ENCODE measurements around the gene KATNB1. TPM values are rescaled to one million over a fixed set of nuclear protein-coding genes. Genes with fewer than 3 reads are reported as not detected.
A peak's percentile ranks its signal among the peaks of the same experiment; 100 is the strongest.

The KATNB1 gene
- total RNA-seq, 2 donors from 2014 or later: 20.2 to 33.9 TPM

- no peak for DNase-seq (ENCODE audit: low spot score in 2 of 2)
- Mint-ChIP-seq H3K36me3 (no peaks in the 10 kb centered on the region), H3K9me3 (no peaks in the 10 kb centered on the region), H3K27ac (no peak overlapping the region)
- ATAC-seq: no peak
Measured at GRCh38 chr16:57697896-57698537, 37.6 kb upstream of the KATNB1 start.

GRCh38 chr16:57698812-57699405, 36.7 kb upstream of the KATNB1 start:
- H3K36me3 Mint-ChIP-seq: no peaks in the 10 kb centered on the region
- no peak for ATAC-seq
- H3K27ac Mint-ChIP-seq: no peak overlapping the region
- no peaks in the 10 kb centered on the region for H3K9me3 Mint-ChIP-seq
- no peak for DNase-seq (ENCODE audit: low spot score in 2 of 2)

DNA sequence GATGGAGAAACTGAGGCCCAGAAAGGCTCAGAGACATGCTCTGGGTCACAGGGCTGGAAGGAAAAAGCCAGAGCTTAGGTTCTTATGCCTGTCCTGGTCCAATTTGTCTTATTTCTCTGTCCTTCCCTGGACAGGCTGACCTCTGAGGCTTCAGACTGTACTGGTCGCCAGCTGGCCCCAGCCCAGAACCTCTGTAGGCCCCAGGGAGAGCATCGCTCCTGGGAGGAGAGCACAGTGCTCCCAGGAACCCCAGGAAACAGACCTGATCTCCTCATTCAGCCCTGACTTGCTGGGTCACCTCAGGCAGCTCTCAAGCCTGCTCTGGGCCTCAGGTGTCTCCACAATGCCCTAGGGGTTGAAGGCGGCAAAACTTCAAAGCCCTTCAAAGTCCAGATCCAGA, 36.1 kb upstream of the KATNB1 start:
- Mint-ChIP-seq H3K9me3 (no peaks in the 10 kb centered on the region), H3K27ac (no peak overlapping the region)
- DNase-seq (ENCODE audit: low spot score in 2 of 2): no peak

GRCh38 chr16:57699899-57700298, 35.7 kb upstream of the KATNB1 start:
- ATAC-seq (no peak), DNase-seq (ENCODE audit: low spot score in 2 of 2) (no peak)
- Mint-ChIP-seq H3K27ac (peak overlapping the region in 1 of 2 donors; percentile 17), H3K36me3 (no peaks in the 10 kb centered on the region), H3K9me3 (no peaks in the 10 kb centered on the region)

More for the DNA sequence above, 36.1 kb upstream of the KATNB1 start:
- no peak for ATAC-seq
- H3K36me3 Mint-ChIP-seq: no peaks in the 10 kb centered on the region

- H3K27ac Mint-ChIP-seq: no peak overlapping the region
- no peak for ATAC-seq
- DNase-seq (ENCODE audit: low spot score in 2 of 2): no peak
- no peaks in the 10 kb centered on the region for H3K9me3 Mint-ChIP-seq
- H3K36me3 Mint-ChIP-seq: no peaks in the 10 kb centered on the region
Measured at GRCh38 chr16:57700781-57701551, 34.6 kb upstream of the KATNB1 start.

- Mint-ChIP-seq H3K9me3 (no peaks in the 10 kb centered on the region), H3K36me3 (no peaks in the 10 kb centered on the region), H3K27ac (peak overlapping the region in 1 of 2 donors; percentile 49)
- DNase-seq (ENCODE audit: low spot score in 2 of 2) (no peak), ATAC-seq (no peak)
Measured at GRCh38 chr16:57701759-57702371, 33.7 kb upstream of the KATNB1 start.

- DNase-seq (ENCODE audit: low spot score in 2 of 2) (no peak), ATAC-seq (no peak)
- H3K36me3 Mint-ChIP-seq: no peaks in the 10 kb centered on the region
- H3K27ac Mint-ChIP-seq: no peak overlapping the region
- no peaks in the 10 kb centered on the region for H3K9me3 Mint-ChIP-seq
Measured at GRCh38 chr16:57703416-57704010, 32.1 kb upstream of the KATNB1 start.

GRCh38 chr16:57704011-57704904, 31.3 kb upstream of the KATNB1 start:
- Mint-ChIP-seq H3K9me3 (no peaks in the 10 kb centered on the region), H3K36me3 (no peaks in the 10 kb centered on the region), H3K27ac (no peak overlapping the region)
- no peak for ATAC-seq
- no peak for DNase-seq (ENCODE audit: low spot score in 2 of 2)

- H3K9me3 Mint-ChIP-seq: no peaks in the 10 kb centered on the region
- H3K27ac Mint-ChIP-seq: no peak overlapping the region
- no peaks in the 10 kb centered on the region for H3K36me3 Mint-ChIP-seq
- DNase-seq (ENCODE audit: low spot score in 2 of 2) (no peak), ATAC-seq (no peak)
Measured at GRCh38 chr16:57704905-57705852, 30.4 kb upstream of the KATNB1 start.

GRCh38 chr16:57706717-57707116, 28.9 kb upstream of the KATNB1 start:
- Mint-ChIP-seq H3K9me3 (no peaks in the 10 kb centered on the region), H3K27ac (no peak overlapping the region), H3K36me3 (no peaks in the 10 kb centered on the region)
- ATAC-seq: no peak
- no peak for DNase-seq (ENCODE audit: low spot score in 2 of 2)

- no peak for ATAC-seq
- no peak overlapping the region for H3K27ac Mint-ChIP-seq
- no peaks in the 10 kb centered on the region for H3K36me3 Mint-ChIP-seq
- H3K9me3 Mint-ChIP-seq: no peaks in the 10 kb centered on the region
- no peak for DNase-seq (ENCODE audit: low spot score in 2 of 2)
Measured at GRCh38 chr16:57707331-57707730, 28.2 kb upstream of the KATNB1 start.

GRCh38 chr16:57708168-57708567, 27.4 kb upstream of the KATNB1 start:
- ATAC-seq (peak in 1 of 2 donors; percentile 71), DNase-seq (ENCODE audit: low spot score in 2 of 2) (no peak)
- Mint-ChIP-seq H3K36me3 (no peaks in the 10 kb centered on the region), H3K9me3 (no peaks in the 10 kb centered on the region), H3K27ac (no peak overlapping the region)

DNA sequence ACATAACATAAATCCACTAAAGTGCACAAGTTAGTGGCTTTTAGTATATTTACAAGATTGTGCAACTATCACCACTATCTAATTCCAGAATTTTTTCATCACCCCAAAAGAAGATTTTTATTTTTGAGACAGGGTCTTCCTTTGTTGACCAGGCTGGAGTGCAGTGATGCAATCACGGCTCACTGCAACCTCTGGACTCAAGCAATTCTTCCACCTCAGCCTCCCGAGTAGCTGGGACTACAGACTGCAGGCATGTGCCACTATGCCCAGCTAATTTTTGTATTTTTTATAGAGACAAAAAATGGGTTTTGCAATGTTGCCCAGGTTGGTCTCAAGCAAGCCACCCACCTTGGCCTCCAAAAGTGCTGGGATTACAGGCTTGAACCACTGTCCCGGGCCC, 25.9 kb upstream of the KATNB1 start:
- ATAC-seq: no peak
- Mint-ChIP-seq H3K27ac (no peak overlapping the region), H3K9me3 (no peaks in the 10 kb centered on the region), H3K36me3 (no peaks in the 10 kb centered on the region)
- DNase-seq (ENCODE audit: low spot score in 2 of 2): no peak

DNA sequence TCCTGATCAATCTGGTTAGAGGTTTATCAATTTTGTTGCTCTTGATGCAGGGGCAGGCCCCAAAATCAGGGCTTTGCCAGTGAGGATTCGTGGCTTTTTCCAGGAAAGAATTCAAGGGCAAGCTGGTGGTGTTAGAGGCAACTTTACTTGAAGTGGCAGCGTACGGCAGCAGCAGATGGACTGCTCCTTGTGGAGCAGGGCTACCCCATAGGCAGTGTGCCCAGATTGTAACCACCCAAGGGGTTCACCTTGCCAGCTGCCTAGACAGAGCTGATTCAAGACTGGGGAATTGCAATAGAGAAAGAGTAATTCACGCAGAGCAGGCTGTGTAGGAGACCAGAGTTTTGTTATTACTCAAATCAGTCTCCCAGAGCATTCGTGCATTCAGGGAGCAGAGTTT, 24.2 kb upstream of the KATNB1 start:
- no peak for DNase-seq (ENCODE audit: low spot score in 2 of 2)
- no peaks in the 10 kb centered on the region for H3K36me3 Mint-ChIP-seq
- H3K27ac Mint-ChIP-seq: peak overlapping the region in 1 of 2 donors; percentile 38
- H3K9me3 Mint-ChIP-seq: no peaks in the 10 kb centered on the region
- ATAC-seq: no peak

DNA sequence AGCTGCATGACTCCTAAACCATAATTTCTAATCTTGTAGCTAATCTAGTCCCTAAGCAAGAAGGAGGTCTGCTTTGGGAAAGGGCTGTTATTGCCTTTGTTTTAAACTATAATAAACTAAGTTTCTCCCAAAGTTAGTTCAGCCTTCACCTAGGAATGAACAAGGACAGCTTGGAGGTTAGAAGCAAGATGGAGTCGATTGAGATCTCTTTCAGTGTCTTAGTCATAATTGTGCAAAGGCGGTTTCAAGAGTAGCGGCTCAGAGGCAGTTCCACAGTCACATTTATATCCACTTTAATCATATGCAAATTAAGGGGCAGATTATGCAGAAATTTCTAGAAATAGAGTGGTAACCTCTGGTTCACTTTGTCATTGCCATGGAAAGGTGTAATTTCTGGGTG, 23.6 kb upstream of the KATNB1 start:
- no peak overlapping the region for H3K27ac Mint-ChIP-seq
- DNase-seq (ENCODE audit: low spot score in 2 of 2) (no peak), ATAC-seq (no peak)
- no peaks in the 10 kb centered on the region for H3K9me3 Mint-ChIP-seq
- no peaks in the 10 kb centered on the region for H3K36me3 Mint-ChIP-seq
